ENCODE results near the gene NEK11. TPM values are rescaled to one million over a fixed set of nuclear protein-coding genes. Genes with fewer than 3 reads are reported as not detected.

The NEK11 gene
- total RNA-seq, 2 donors from 2014 or later = 0.20 to 6.0 TPM

DNA sequence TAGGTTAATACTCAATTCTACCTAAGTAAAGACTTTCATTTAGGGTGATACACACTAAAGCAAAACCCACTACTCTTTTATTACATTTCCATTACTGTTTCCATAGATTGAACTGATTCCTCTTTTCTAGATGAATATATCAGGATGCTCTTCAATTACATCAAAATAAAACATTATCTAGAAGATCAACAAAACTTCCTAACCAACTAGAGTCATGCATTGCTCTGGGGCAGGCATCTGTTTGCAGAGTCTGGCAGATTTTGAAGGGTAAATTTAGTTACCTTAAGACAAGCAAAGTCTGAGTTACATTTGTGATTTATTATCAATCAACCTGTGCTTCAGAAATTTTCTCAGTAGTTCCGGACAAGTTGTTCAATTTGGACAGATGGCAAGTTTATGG is 117.1 kb downstream of the NEK11 start:
- Mint-ChIP-seq H3K9me3 (no peaks in the 10 kb centered on the region), H3K27me3 (ENCODE audit: insufficient read depth) (no peaks in the 10 kb centered on the region), H3K27ac (no peak overlapping the region), H3K4me3 (no peak overlapping the region), H3K36me3 (ENCODE audit: low read depth) (no peaks in the 10 kb centered on the region), H3K4me1 (peaks cover 3% of the 10 kb centered on the region)
- no peaks in the 10 kb centered on the region for H3K9me3 ChIP-seq (ENCODE audit: control insufficient read depth, low read length)
- H3K27ac ChIP-seq (ENCODE audit: low read depth, low read length) = no peak overlapping the region
- 85 to 100% methylated on average over 1 of the region's 1 CpG for WGBS, 2 experiments (ENCODE audit: insufficient coverage in 1 of 2, insufficient read length in 1 of 2)
- H3K4me1 ChIP-seq (ENCODE audit: control insufficient read depth, insufficient read depth, low read length) = no peaks in the 10 kb centered on the region
- no peak overlapping the region for H3K4me3 ChIP-seq (ENCODE audit: low read length)
- no peak for DNase-seq
- TF ChIP-seq, protein P1, sequence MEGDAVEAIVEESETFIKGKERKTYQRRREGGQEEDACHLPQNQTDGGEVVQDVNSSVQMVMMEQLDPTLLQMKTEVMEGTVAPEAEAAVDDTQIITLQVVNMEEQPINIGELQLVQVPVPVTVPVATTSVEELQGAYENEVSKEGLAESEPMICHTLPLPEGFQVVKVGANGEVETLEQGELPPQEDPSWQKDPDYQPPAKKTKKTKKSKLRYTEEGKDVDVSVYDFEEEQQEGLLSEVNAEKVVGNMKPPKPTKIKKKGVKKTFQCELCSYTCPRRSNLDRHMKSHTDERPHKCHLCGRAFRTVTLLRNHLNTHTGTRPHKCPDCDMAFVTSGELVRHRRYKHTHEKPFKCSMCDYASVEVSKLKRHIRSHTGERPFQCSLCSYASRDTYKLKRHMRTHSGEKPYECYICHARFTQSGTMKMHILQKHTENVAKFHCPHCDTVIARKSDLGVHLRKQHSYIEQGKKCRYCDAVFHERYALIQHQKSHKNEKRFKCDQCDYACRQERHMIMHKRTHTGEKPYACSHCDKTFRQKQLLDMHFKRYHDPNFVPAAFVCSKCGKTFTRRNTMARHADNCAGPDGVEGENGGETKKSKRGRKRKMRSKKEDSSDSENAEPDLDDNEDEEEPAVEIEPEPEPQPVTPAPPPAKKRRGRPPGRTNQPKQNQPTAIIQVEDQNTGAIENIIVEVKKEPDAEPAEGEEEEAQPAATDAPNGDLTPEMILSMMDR (conservative IDR thresholded peaks at IDR 0.05) = no peak
- H3K27me3 ChIP-seq (ENCODE audit: control insufficient read depth, insufficient read depth, low read length, poor library complexity, severe bottlenecking) = no peaks in the 10 kb centered on the region
- H3K36me3 ChIP-seq (ENCODE audit: control insufficient read depth, insufficient read depth, low read length) = no peaks in the 10 kb centered on the region
- no peak overlapping the region for H3K9ac ChIP-seq (ENCODE audit: extremely low read depth, low read length, poor library complexity, severe bottlenecking)

DNA sequence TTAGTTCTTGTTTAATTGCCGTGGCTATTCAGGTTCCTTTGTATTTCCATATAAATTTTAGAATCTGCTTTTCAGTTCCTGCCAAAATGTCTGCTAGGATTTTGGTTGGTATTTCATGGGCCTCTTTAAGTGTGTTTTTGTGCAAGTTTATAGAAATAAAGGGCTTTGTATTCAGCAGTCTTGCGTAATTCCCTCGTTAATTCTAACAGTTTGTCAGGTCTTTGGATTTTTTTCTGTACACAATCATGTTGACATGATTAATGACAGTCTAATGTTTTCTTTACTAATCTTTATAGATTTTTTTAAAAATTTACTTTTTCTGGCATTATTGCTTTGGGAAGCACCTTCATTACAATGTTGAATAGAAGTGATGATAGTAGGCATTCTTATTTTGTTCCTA is 120.9 kb downstream of the NEK11 start:
- no peak overlapping the region for H3K27ac ChIP-seq (ENCODE audit: low read depth, low read length)
- WGBS, 2 experiments (ENCODE audit: insufficient coverage in 1 of 2, insufficient read length in 1 of 2) = 96 to 100% methylated on average over 2 to 3 of the region's 3 CpGs
- Mint-ChIP-seq H3K27ac (no peak overlapping the region), H3K4me1 (peaks cover 3% of the 10 kb centered on the region), H3K36me3 (ENCODE audit: low read depth) (no peaks in the 10 kb centered on the region), H3K27me3 (ENCODE audit: insufficient read depth) (no peaks in the 10 kb centered on the region), H3K4me3 (no peak overlapping the region), H3K9me3 (no peaks in the 10 kb centered on the region)
- no peaks in the 10 kb centered on the region for H3K4me1 ChIP-seq (ENCODE audit: control insufficient read depth, insufficient read depth, low read length)
- no peaks in the 10 kb centered on the region for H3K9me3 ChIP-seq (ENCODE audit: control insufficient read depth, low read length)
- TF ChIP-seq, protein P1 (conservative IDR thresholded peaks at IDR 0.05) = no peak
- no peak for DNase-seq
- H3K4me3 ChIP-seq (ENCODE audit: low read length) = no peak overlapping the region
- no peaks in the 10 kb centered on the region for H3K27me3 ChIP-seq (ENCODE audit: control insufficient read depth, insufficient read depth, low read length, poor library complexity, severe bottlenecking)
- H3K9ac ChIP-seq (ENCODE audit: extremely low read depth, low read length, poor library complexity, severe bottlenecking) = no peak overlapping the region
- H3K36me3 ChIP-seq (ENCODE audit: control insufficient read depth, insufficient read depth, low read length) = no peaks in the 10 kb centered on the region

GRCh38 chr3:131158434-131158833 is 131.8 kb downstream of the NEK11 start:
- DNase-seq = no peak
- Mint-ChIP-seq H3K36me3 (ENCODE audit: low read depth) (no peaks in the 10 kb centered on the region), H3K9me3 (no peaks in the 10 kb centered on the region), H3K27me3 (ENCODE audit: insufficient read depth) (no peaks in the 10 kb centered on the region), H3K27ac (no peak overlapping the region), H3K4me3 (no peak overlapping the region), H3K4me1 (no peaks in the 10 kb centered on the region)
- no peak overlapping the region for H3K27ac ChIP-seq (ENCODE audit: low read depth, low read length)
- no peaks in the 10 kb centered on the region for H3K4me1 ChIP-seq (ENCODE audit: control insufficient read depth, insufficient read depth, low read length)
- H3K27me3 ChIP-seq (ENCODE audit: control insufficient read depth, insufficient read depth, low read length, poor library complexity, severe bottlenecking) = no peaks in the 10 kb centered on the region
- H3K36me3 ChIP-seq (ENCODE audit: control insufficient read depth, insufficient read depth, low read length) = no peaks in the 10 kb centered on the region
- TF ChIP-seq, protein P1 (conservative IDR thresholded peaks at IDR 0.05) = no peak
- no peaks in the 10 kb centered on the region for H3K9me3 ChIP-seq (ENCODE audit: control insufficient read depth, low read length)
- H3K4me3 ChIP-seq (ENCODE audit: low read length) = no peak overlapping the region
- H3K9ac ChIP-seq (ENCODE audit: extremely low read depth, low read length, poor library complexity, severe bottlenecking) = no peak overlapping the region
- 83 to 93% methylated on average over 3 to 4 of the region's 4 CpGs for WGBS, 2 experiments (ENCODE audit: insufficient coverage in 1 of 2, insufficient read length in 1 of 2)
